Fibroblast of villous mesenchyme (primary cell): ENCODE measurements around the gene GPR152. TPM values are rescaled to one million over a fixed set of nuclear protein-coding genes. Genes with fewer than 3 reads are reported as not detected.

Source experiments
- DNase-seq: peaks from one replicate; pipeline ENCODE4 v3.0.0-alpha.2; 2010; ENCODE audit warnings: low read depth
- H3K4me3 ChIP-seq: 2 replicates; pipeline ENCODE4 v1.5.1; 2011; ENCODE audit warnings: low read depth, mild to moderate bottlenecking, low read length
- total RNA-seq: library from RNA; depleted of rRNA; stranded (reverse); fragments of >200 nt; gene quantifications from 2 replicates; pipeline ENCODE4 v1.2.3, GENCODE V29; 2012
- TF ChIP-seq, protein P1 (sequence below): IDR thresholded peaks from 2 replicates; pipeline ENCODE4 v1.5.1; 2012; ENCODE audit warnings: low read depth, mild to moderate bottlenecking, low read length; ENCODE audit not compliant: insufficient read depth

The GPR152 gene
- total RNA-seq, 1 donor = not detected

DNA sequence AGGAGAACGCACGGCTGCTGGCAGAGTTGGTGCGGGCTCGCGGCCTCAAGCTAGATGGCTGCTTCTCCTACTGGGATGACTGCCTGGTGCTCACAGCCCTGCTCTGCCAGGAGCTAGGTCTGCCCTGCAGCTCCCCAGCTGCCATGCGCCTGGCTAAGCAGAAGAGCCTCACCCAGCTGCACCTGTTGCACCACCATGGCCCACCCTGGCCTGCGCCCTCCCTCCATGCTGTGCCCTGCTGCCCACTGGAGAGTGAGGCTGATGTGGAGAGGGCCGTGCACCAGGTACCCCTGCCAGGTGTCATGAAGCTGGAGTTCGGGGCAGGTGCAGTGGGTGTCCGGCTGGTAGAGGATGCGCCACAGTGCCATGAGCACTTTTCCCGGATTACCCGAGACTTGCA is 29.1 kb downstream of the GPR152 start:
- TF ChIP-seq, protein P1, sequence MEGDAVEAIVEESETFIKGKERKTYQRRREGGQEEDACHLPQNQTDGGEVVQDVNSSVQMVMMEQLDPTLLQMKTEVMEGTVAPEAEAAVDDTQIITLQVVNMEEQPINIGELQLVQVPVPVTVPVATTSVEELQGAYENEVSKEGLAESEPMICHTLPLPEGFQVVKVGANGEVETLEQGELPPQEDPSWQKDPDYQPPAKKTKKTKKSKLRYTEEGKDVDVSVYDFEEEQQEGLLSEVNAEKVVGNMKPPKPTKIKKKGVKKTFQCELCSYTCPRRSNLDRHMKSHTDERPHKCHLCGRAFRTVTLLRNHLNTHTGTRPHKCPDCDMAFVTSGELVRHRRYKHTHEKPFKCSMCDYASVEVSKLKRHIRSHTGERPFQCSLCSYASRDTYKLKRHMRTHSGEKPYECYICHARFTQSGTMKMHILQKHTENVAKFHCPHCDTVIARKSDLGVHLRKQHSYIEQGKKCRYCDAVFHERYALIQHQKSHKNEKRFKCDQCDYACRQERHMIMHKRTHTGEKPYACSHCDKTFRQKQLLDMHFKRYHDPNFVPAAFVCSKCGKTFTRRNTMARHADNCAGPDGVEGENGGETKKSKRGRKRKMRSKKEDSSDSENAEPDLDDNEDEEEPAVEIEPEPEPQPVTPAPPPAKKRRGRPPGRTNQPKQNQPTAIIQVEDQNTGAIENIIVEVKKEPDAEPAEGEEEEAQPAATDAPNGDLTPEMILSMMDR = no peak
- DNase-seq = no peak
- no peak overlapping the region for H3K4me3 ChIP-seq

DNA sequence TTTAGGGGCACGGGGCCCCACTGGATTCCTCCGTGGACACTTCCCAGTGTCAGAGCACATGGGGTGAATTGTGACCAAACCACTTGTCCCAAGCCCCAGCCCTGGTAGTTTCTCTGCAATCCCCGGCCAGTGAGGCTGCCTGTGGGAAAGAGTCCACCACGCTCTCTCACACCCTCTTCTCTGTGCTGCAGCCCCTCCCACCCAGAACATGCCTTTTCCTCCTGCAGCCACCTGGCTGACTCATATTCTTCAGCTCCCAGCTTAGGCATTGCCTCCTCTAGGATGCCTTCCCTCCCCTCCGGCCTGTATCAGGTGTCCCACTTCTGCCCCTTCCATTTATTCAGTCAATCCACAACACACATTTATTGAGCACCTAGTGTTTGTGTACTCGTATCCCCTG is 29.6 kb downstream of the GPR152 start:
- DNase-seq = no peak
- TF ChIP-seq, protein P1 = no peak
- no peak overlapping the region for H3K4me3 ChIP-seq

GRCh38 chr11:67421430-67422031 is 31.0 kb downstream of the GPR152 start:
- DNase-seq = no peak
- TF ChIP-seq, protein P1 = no peak
- H3K4me3 ChIP-seq = peak overlapping the region; percentile 31

GRCh38 chr11:67420646-67421429 is 31.7 kb downstream of the GPR152 start:
- TF ChIP-seq, protein P1 = no peak
- peak; percentile 92 for DNase-seq
- peak overlapping the region; percentile 48 for H3K4me3 ChIP-seq

DNA sequence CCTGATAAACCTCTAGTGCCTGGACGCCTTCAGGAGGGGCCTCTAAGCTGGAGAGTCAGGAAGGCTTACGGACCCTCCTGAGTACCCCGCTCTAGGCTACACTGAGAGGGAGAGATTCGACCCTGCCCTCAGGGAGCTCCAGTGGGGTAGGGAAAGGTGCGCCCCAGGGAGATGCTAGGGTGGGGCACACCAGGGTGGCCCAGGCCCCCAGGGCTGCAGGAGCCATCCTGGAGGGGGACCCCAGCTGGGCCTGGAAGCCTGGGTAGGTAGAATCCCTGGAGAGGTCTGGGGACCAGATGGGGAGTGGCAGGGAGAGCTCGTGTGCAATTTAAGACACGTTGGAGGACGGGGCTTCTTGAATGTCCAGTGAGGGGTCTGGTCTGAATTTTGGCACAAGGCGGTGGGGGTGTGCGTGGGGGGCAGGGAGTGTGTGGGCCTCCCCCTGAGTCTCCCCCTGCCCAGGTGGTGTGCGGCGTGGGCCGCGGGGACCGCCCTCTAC is 32.3 kb downstream of the GPR152 start:
- TF ChIP-seq, protein P1 = no peak
- H3K4me3 ChIP-seq = peak overlapping the region; percentile 48
- DNase-seq = no peak

DNA sequence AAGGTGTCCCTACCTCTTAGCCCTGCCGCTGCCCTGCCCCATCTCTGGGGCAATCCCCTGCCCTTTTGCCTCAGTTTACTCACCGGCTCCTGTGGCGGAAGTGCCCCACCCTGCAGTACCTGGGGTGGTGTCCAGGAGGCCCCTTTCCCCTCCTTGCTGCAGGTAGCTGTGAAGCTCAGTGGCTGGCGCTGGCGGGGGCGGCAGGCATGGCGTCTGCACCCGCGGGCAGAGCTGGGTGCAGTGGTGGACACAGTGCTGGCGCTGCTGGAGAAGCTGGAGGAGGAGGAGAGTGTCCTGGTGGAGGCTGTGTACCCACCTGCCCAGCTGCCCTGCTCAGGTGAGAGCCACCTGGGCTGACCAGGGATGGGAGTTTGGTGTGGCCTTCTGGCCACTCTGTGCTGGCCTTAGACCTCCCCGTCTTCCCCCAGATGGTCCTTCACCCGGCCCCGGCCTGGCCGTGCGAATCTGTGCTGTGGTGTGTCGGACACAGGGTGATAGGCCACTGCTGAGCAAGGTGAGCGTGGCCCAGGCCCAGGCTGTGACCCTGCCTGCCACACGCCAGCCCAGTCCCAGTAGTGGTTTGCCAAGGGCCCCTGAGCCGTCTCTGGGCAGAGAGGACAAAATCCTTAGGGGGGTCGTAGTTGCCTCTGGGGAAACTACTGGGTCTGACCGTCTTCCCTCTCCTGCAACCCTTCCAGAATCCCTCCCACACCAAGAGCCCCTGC is 33.0 kb downstream of the GPR152 start:
- DNase-seq = no peak
- no peak overlapping the region for H3K4me3 ChIP-seq
- TF ChIP-seq, protein P1 = no peak
